Measurements from ENCODE around the gene NR1H3.

The NR1H3 gene

GRCh38 chr11:47269002-47269828 is 11.4 kb downstream of the NR1H3 start:
- DNase-seq (ENCODE audit: low read depth) = peak; percentile 71
- peak overlapping the region; percentile 58 for H3K4me3 ChIP-seq (ENCODE audit: low read depth, low read length)
- no peak for TF ChIP-seq CTCF (IDR thresholded peaks at IDR 0.05; ENCODE audit: control insufficient read depth, extremely low read depth, insufficient read depth)

GRCh38 chr11:47269829-47270305 is 12.1 kb downstream of the NR1H3 start, which contains the start of gene MADD:
Gene MADD, plus strand, starts transcription at chr11:47270133.
- no peak for DNase-seq (ENCODE audit: low read depth)
- H3K4me3 ChIP-seq (ENCODE audit: low read depth, low read length) = peak within 1 kb of the TSS; percentile 58
- TF ChIP-seq CTCF (IDR thresholded peaks at IDR 0.05; ENCODE audit: control insufficient read depth, extremely low read depth, insufficient read depth) = 0 out of 2 replicates have a peak, but pooled peaks have one; percentile 18

DNA sequence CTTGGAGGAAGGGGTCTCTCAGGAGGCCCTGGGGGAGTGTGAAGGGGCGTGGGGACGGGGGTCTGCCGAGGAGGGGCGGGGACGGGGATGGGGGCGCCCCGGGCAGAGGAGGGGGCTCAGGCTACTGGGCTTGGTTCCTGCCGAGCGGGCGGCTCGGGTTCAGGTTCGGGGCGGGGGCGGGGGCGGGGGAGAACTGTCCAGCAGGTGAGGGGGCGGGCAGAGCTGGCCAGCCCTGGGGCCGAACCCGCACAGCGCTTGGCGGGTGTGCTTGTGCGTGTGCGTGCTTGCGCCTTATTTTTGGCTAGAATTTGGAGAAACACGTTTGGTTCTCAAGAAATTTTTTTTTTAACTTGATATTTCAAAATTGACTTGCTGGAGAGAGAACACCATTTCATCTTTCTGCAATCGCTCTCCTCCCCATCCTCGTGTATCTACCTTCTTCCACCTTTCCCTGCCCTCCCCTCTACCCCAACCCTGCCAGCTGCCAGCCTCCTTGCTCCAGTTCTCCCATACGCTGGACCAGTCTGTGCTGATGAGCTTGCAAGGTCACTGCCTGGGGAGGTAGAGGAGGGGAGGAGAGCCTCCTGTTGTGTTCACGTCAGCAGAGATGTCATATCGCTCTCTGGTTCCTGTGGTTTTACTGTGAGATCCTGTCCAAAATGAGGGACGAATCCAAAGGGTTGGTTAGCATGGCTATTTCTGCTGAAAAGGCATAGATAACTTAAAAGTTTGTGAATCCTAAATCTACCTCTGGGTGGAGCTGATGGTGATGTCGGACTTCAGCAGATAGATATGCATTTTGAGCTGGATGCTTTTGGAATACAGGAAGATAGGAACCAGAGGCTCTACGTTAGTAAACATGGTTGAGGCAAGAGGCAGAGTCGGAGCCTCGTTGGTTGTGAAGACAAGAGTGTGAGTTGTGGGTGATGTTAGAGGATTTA is 12.8 kb downstream of the NR1H3 start:
- peak; percentile 37 for DNase-seq (ENCODE audit: low read depth)
- peak; percentile 27 for TF ChIP-seq CTCF (IDR thresholded peaks at IDR 0.05; ENCODE audit: control insufficient read depth, extremely low read depth, insufficient read depth)
- peak overlapping the region; percentile 58 for H3K4me3 ChIP-seq (ENCODE audit: low read depth, low read length)

DNA sequence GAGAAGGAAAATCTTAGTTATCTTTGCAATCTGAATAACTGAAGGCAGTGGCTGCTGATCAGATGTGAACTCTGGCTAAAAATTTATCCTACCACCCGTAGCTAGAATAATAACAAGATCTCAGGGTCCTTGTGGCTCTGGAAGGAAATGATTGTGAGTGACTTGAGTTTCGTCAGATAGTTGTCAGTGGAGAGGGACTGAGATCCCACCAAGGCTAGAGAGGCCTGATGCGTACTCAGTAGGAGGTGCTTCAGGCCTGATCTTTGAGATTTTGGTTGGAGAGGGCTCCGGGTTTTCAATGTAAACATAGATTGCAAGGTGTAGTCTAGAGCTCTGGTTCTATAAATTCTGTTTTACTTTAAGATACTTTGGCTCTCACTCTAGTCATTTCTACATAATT is 13.5 kb downstream of the NR1H3 start:
- DNase-seq (ENCODE audit: low read depth) = no peak
- TF ChIP-seq CTCF (IDR thresholded peaks at IDR 0.05; ENCODE audit: control insufficient read depth, extremely low read depth, insufficient read depth) = no peak
- H3K4me3 ChIP-seq (ENCODE audit: low read depth, low read length) = peak overlapping the region; percentile 58

DNA sequence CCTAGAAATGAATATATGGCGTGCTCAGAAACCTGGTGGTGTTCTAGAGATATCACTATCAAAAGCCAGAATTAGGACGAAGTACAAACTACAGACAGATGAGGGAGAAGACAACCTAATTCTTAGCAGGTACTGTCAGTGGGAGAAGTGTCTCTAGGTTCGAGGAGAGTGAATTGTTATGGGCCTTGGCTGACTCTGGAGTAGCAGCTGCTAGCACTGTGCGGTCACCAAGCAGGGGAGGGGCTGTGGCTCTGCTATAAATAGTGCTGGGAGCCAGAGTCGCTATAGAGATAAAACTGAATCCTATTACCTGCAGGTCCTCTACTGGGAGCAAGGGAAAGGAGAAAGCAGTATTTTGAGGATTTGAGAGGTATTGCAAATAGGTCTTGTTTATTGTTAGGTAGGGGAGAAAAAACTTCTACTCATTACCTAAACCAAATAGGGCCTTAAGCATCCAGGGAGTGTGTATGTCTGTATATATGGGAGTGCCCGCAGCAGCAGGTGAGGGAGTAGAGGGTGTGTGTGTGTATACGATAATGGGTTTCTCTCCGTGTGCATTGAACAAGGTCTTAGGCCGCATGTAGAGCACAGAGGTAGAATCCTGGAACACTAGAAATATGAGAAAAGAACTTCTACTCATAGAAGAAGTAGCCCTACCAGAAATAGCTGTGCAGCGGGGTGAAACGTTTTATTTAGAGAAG is 14.3 kb downstream of the NR1H3 start:
- TF ChIP-seq CTCF (IDR thresholded peaks at IDR 0.05; ENCODE audit: control insufficient read depth, extremely low read depth, insufficient read depth) = no peak
- no peak overlapping the region for H3K4me3 ChIP-seq (ENCODE audit: low read depth, low read length)
- DNase-seq (ENCODE audit: low read depth) = no peak

GRCh38 chr11:47272706-47273105 is 14.9 kb downstream of the NR1H3 start:
- H3K4me3 ChIP-seq (ENCODE audit: low read depth, low read length) = no peak overlapping the region
- DNase-seq (ENCODE audit: low read depth) = no peak
- TF ChIP-seq CTCF (IDR thresholded peaks at IDR 0.05; ENCODE audit: control insufficient read depth, extremely low read depth, insufficient read depth) = no peak

Data from LNCaP clone FGC (cell line).